GM19193 (cell line): ENCODE data around the gene FBRS.
A peak's percentile ranks its signal among the peaks of the same experiment; 100 is the strongest.

Source experiments
- POLR2A ChIP-seq: IDR thresholded peaks from 4 replicates; pipeline ENCODE4 v1.6.1; 2011; ENCODE audit not compliant: insufficient read depth, insufficient read length; ENCODE audit errors: extremely low read depth

Gene FBRS

DNA sequence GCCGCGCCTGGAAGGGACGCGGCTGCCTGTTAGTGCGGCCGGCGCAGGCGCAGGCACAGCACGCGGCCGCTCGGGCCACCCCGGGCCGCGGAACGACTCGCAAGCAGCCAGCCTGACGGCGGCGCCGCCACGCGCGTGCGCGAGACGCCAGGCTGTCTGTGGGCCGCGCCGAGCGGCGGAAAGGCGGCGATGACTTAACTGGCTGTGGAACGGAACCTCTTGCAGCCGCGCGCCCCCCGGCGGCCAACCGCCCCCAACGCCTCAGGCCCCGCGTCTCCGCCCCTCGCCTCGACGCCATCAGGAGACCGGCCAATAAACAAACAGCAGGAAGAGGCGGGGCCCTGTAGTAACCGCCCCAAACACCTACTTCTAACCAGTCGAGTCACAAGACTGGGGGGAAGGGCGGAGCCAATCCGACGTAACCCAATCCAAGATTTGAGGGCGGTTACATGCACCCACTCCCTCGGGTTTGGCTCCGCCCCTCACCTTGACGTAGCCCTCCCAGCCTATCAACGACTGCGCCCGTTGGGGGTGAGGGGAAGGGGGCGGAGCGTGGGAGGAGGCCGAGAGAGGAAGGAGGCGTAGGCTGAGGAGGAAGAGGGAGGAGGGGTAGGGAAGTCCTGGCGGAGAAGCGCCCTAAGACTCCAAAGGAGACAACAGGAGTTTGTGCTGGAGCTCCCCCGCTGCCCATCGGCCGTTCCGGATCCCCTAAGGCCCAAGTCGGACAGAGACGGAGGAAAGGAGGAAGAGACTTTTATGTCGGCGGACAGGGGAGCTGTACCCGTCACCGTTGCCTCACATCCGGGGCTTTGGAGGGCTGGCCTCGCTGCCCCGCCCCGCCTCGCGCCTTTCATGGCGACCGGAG is at the start of gene FBRS:
Gene FBRS, plus strand, starts transcription at position 566 of the 865 bp plus-strand sequence. CDS start 1,088 bp downstream, outside the sequence.
- peak; percentile 71 for TF ChIP-seq POLR2A

DNA sequence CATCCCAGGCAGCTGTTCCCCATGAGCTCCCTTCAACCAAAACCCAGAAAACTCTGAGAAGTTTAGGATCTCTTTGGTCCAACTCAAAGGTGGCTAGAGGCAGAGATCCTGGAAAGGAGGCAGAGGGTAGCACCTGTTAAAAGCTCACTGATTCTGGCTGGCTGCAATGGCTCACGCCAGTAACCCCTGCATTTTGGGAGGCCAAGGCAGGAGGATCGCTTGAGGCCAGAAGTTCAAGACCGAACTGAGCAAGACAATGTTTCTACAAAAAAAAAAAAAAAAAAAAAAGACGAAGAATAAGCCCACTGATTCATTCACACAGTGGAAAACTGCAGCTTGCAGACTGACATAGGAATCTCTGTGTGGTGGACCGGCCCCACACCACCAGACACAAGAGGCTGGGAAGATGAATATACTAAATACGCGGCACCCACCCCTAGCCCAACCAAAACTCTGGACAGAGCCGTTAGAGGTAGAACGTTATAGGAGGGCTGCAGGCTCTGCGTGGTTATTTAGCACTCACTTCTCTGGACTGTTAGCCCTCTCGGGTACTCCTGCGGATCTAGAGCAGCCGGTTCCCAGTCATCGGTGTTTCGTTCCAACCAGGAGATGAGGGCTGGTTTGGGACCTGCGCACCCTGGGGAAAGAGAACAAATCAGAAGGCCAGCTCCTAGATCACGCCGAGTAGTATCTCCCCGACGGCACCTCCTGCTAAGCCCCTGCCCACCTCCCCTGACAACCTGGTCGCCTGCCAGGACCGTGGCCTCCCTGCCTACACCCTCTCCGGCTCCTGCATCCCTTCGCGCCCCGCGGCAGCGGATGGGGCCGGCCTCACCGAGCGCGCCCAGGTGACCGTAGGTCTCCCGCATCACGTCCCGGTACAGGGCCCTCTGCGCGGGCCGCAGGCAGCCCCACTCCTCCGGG is 49.0 kb upstream of the FBRS start:
- no peak for TF ChIP-seq POLR2A

DNA sequence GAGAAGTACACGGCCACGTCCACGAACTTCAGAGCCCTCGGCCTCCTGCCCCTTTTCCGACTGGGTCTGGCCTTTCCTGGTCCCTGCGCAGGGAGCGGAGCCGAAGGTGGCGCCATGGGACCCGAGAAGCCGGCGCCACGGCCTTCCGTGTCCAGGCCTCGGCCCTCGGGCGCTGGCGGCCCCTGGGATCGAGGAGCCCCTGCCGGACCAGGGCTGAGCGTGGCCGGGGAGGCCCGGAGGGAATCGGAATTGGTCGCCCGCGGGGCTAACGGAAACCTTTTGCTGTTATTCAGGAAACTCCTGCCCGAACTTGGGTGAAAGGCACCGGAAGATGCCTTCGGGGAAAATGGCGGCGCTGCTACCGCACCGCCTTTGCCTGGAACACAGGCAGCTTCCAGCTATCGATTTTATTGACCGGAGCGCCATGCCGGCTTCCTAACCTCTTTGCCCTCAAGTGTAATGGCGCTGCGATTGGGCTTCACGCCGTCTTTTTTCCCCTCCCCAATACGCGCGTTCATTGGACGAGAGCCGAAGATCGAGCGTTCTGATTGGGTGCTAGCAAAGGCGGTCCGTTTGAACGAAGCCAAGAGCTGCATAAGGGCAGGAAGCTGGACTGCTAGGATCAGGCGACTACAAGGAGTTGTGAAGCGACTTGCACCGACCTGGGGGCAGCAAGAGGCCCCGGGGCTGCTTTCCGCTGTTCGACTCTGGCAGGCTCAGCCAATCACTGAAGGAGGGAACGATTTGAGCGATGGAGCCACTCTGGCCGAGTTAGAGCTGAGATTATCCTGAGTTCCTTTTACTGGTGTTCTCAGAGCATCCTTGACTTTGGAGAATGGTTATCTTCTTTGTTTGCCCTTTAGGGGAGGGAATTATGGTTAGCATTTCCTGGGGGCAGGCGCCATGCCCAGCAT is 48.0 kb upstream of the FBRS start, which contains the start of gene ZNF689:
Gene ZNF689, minus strand, starts transcription at position 464 of the 914 bp plus-strand sequence. Its CDS starts 348 bp downstream, at position 116.
- TF ChIP-seq POLR2A: peak; percentile 78

DNA sequence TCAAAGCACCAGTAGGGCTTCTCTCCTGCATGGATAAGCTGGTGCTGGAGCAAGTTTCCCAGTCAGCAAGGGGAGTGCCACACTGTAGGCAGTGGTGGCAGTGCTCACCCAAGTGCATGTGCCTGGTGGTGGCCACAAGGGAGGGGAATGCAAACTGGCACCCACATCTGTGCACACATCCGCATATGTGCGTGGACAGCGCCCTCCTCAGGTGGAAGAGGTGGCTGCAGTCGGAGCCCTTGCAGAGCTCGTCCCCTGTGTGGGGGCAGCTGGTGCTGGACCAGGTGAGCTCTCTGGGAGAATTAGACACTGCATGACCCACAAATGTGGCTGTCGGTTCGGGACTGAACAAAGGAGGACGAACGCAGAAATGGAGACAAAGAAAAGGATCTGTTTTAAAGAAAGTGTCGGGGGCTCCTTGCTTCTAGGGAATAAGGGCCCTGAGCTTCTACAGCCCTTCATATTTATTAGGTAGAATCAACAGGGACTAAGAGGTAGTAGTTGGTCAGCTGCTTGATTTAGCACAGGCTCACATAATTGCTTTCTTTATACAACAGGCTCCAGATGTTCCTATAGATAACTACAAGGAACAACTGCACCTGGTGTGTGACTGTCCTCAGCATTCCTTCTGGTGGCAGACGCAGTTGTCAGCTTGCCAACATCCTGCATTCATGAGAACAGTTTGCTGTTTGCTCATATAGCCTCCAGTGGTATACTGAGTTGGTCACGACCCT is 42.7 kb upstream of the FBRS start:
- no peak for TF ChIP-seq POLR2A

DNA sequence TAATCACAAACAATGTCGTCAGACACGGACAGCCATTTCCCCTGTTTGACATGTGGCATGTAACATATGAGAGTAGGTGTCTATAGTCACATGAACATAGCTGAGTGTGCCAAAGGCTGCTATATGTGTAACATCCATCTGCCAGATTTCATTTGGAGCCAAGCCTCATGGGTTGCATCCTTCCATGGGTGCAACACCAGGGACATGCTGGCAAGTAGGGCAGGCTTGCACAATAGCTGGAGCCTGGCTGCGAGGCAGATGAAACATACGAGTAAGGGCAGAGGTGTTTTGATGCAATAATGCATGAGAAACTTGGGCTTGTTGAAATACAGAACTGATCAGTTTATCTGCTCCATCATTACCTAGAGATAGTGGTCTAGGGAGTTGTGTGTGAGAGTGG is 39.0 kb upstream of the FBRS start:
- no peak for TF ChIP-seq POLR2A

DNA sequence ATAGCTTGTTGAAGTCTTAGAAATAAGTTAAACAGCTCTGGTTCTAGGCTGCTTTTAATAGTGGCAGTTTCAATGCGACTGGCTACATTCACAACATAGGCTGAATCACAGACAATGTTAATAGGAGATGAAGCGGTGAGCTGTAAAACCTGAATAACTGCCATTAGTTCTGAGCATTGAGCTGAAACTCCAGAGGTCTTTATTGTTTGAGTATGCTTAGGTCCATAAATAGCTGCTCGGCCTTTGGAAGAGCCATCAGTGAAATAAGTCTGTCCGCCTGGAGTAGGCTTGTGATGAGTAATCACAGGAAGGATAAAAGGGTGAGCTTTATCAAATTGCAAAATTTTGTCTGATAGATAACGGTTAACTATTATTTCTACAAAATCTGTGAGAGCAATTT is 38.6 kb upstream of the FBRS start:
- no peak for TF ChIP-seq POLR2A

DNA sequence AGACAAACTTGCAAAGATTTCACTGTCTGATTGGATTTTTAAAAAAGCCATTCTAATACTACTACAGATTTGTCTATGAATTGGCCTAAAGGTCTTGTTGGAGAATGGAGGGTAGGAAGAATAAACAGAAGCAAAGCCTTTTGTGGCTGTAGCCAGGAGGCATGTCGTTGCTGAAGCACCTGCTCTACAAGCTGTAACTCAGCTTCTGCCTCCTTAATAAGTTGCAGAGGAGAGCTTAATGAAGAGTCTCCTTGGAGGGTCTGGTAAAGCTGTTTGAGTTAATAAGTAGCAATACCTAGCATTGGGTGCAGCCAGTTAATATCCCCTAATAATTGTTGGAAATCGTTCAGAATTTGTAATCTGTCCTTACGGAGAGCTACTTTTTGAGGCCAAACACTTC is 38.1 kb upstream of the FBRS start:
- TF ChIP-seq POLR2A: no peak

DNA sequence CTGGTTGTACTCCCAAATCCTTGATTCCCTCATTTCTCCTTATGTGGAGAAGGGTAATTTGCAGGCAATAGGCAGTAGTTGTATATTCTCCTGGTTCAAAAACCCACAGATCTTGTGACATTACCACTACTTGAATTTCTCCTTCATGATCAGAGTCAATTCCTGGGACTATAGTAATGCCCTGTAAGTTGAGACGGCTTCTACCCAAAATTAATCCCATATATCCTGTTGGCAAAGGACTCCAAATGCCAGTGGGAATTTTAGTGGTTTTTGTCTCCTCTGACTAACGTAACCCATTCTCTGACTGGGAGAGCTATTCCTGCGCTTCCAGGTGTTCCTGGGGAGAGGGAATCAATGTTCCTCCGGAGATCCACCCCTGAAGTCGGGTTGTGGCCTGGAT is 36.5 kb upstream of the FBRS start:
- no peak for TF ChIP-seq POLR2A

DNA sequence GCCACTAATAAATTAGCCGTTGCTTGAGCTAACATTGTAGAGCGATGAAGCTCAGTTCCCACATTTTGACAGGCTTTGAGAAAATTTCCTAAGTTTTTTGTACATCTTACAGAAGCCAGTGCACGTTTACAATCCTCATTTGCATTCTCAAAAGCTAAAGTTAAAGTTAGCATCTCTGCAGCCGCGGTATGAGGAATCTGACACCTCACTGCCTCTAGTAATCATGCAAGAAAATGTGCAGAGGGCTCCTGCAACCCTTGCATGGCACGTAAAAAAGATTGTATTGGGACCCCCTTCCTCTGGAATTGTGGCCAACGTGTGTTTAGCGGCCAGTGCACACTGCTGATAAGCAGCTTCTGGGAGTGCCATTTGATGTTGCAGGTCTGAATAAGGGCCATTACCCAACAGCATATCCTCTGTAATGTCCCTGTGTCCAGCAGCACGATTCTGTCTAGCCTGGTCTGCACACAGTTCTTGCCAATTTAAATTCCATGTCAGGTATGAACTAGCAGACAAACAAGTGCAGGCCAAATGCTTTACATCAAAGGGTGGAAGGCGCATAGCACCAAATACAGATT is 35.7 kb upstream of the FBRS start:
- TF ChIP-seq POLR2A: no peak

DNA sequence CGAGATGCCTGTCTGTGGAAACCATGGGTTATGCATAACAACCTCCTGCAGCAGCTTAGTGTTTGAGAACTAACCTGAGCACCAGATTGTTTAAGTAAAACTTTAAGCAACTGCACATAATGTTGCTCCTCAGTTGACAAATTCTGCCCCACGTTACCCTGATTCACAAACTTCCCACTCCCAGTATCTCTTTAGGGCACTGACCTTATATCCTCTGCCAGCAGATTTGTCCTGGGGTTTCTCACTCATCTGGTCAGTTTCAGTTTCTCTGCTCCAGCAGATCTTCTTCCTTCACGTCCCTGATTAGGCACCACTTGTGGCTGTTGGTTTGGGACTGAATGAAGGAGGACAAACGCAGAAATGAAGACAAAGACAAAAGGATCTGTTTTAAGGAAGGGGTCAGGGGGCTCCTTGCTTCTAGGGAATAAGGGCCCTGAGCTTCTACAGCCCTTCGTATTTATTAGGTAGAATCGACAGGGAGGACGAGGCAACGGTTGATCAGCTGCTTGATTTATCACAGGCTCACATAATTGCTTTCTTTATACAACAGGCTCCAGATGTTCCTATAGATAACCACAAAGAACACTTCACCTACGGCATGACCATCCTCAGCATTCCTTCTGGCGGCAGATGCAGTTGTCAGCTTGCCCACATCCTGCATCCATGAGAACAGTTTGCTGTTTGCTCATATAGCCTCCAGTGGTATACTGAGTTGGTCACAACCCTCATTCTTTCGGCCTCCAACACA is 34.5 kb upstream of the FBRS start:
- no peak for TF ChIP-seq POLR2A

DNA sequence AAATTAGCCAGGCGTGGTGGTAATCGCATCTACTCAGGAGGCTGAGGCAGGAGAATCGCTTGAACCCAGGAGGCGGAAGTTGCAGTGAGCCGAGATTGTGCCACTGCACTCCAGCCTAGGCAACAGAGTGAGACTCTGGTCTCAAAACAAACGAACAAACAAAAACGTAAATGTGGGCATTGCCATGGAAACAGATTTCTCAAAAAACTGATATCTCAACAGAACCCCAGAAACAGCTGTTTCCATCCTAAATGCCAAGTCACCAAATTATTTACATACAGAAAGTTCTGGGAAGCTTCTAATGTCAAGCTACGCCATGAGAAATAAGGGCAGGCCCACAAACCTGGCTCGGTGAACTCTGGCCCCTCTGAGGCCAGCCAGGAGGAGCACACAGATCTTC is 32.0 kb upstream of the FBRS start:
- TF ChIP-seq POLR2A: no peak

DNA sequence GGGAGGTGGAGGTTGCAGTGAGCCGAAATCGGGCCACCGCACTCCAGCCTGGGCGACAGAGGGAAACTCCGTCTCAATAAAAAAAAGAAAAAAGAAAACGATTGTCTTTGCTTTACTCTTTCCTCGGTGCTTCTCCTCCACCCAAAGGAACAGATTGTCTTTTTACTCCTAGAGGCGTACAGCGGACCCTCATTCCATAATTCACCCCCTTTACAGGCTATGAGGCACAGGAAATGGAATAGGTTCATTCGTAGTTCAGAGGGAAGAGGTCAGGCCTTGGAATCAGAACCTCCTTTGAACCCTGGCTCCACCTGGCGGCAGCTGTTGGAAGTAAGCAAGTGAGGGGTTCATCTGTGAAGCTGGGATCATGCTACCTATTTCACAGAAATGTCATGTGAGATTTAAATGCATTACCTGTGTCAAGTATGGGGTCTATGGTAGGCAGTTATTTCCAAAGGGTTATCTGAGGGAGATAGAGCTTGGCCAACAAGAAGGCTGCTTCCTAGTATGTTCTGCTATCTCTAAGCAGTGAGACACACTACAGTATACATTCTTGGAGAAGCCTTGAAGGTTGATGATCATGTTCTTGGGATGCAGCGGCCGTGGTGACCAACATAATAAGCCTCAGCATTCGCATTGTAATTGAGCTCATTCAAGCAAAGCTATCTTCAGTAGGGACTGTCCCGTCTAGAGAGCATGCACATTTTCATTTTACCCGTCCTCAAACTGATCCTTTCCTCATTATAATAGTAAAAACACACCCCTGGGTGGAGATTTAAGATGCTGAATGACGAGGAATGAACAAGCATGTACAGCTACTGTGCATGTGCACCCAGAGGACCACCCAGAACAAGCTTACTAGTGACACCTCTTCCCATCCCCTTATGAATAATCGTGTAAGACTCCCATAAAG is 29.3 kb upstream of the FBRS start:
- TF ChIP-seq POLR2A: no peak
